CD4-positive, alpha-beta T cell treated with Interleukin-4 for 1 hour (primary cell): ENCODE data around the gene LRRC56.

Experiments
- DNase-seq, 2 donors: peaks; one replicate each; pipeline ENCODE4 v3.0.0-alpha.2; 2020 to 2022

Gene LRRC56

DNA sequence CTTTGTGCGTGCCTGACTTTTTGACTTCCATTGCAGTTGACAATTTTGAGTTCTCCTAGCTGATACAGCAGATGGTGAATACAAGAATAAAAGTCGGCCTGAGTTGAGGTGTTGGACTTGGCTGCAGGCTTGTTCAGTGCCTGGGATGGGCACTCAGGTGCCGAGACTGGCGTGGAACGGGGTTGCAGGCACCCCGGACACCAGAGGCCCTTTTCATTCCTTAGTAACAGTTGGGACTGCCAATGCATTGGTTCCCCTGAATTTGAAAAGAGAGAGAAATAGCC lies 40.2 kb downstream of the LRRC56 start:
- DNase-seq = no peak

DNA sequence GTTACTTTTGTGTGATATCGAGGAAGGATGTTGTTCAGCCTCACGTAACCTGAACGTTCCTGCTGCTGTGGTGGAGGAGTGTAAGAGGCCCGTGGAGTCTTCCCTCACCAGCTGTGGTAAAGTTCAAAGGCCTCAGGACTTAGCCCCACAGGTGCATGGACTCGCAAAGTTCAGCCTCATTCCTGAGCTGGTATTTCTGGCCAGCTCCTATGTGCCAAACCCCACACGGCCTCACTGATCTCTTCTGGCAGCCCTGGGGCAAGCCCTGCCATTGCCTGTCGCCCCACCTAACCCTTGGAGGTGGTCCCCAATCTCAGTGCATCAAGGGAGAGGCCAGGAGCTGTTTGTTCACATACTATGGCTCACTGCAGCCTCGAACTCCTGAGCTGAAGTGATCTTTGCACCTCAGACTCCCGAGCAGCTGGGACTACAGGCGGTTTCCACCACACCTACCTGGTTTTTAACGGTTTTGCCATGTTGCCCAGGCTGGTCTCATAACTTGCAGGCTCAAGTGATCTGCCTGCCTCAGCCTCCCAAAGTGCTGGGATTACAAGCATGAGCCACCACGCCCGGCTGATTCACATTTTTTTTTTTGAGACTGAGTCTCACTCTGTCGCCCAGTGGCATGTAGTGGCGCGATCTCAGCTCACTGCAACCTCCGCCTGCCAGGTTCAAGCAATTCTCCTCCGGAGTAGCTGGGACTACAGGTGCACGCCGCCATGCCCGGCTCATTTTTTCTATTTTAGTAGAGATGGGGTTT lies 41.1 kb downstream of the LRRC56 start:
- DNase-seq = no peak

DNA sequence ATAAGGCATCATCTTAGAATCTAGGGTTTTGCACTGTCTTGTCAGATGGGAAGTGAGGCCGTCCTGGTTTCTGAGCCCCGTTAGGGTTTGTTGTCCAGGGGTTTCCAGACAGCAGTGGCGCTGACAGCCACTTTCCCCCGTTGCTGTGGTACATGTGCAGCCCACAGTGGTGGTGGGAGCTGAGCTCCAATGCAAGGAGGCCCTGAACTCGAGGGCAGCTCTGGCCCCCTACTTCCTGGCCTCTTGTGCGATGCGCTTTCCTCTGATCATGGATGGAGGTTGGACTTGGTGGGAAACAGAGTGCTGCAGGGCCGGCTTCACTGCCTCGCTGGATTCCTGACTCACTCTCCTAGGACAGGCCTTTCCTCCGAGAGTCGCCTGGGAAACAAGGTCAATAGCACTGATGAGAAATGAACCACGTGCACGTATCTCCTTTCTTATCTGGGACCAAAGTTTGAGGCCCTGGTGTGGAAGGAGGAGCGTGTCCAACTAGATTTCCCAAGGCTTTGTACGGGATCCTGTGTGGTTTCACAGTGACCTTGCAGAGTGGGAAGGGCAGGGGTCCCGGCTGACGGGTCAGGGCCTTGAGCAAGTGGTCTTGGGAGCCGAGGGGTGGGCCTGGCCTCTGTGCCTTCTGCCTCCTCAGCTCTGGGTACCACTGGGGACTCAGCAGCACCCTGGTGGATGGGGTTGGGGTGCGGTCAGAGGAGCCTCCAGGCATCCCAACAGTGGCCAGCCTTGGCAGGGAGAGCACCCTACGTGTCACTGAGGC lies 42.7 kb downstream of the LRRC56 start:
- no peak for DNase-seq

DNA sequence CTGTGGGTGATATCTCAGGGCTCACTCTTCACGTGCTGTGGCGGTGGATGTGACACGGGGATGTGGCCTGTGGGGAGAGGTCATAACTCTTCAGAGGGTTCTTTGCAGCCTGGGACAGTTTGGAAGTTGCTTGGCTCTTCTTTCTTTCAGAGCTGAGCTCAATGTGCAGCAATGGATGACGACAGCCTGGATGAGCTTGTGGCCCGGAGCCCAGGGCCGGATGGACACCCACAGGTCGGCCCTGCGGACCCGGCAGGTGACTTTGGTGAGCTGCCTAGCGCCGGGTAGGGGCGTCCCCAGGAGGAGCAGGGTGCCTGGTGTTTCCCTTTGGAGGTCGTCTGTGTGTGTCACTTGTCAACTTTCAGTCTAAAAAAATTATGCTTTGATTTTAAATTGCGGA lies 44.0 kb downstream of the LRRC56 start:
- DNase-seq = no peak

GRCh38 chr11:581752-582151 lies 44.4 kb downstream of the LRRC56 start:
- DNase-seq = no peak

DNA sequence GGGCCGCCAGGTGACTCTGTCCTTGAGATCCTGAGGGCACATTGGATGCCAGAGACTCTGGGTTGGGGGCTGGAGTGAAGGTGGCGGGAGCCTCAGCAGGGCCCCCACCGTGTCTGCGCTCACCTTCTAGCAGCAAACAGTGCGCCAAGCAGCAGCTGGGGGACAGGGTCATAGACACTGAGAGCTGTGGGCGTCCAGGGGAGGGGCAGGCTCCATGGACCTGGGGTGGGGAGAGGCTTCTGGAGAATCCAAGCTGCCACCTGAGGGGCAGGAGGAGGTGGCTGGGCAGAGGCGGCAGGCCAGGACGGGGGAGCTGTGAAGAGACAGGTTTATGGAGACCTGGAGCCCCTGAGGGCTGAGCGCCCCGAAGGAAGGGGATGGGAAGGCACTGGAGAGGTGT lies 47.0 kb downstream of the LRRC56 start:
- DNase-seq = no peak

DNA sequence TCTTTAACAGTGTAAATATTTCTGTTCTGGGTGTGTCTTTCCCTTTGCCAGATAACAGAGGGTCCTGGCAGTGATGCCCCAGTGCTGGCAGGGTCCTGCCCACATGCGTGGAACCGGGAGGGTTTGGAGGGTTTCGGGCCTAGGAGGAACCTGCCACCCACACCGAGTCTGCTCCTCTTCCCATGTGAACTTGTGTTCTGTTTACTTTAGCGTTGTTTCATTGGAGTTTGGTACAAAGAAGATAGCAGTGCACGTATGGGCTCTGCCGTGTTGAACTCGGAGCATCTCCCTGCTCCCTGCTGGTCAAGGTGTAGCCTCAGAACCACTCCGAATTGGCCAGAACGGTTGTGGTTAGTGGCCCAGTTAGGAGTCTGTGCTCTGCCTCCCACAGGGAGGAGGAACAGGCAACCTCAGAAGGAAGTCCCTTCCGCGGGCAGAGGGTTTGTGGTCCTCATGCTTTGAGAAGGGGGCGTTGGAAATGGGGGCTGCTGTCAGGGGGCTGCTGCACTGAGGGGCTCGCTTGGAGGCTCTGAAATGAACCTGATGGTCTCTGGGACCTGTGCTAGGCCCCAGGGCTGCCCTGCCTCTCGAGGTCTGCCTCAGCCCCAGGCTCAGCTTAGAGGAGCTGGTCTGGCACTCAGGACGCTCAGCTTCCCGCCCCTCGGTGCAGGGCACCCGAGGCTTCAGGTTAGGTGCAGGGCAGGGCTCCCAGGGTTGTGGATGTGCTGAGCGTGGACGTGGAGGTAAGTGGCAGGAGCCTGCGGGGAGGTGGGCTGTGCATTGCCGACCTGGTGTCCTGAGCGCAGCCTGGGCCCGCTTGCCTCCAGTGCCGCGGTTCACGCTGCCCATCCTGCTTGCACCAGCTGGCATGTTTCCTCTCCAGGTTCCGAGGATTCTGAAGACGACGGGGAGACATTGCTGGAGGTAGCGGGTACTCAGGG lies 49.3 kb downstream of the LRRC56 start:
- no peak for DNase-seq

- no peak for DNase-seq
Observed at GRCh38 chr11:587546-587945, 50.2 kb downstream of the LRRC56 start.

GRCh38 chr11:587978-588380 lies 50.7 kb downstream of the LRRC56 start:
- peak; percentile 77 to 83 for DNase-seq

DNA sequence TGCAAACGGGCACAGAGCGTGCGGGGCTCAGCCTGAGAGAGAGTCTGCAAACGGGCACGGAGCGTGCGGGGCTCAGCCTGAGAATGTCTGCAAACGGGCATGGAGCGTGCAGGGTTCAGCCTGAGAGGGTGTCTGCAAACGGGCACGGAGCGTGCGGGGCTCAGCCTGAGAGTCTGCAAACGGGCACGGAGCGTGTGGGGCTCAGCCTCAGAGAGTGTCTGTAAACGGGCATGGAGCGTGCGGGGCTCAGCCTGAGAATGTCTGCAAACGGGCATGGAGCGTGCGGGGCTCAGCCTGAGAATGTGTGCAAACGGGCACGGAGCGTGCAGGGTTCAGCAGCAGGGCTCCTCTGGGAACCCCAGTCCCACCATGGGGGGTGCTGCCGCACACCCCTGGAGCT lies 52.5 kb downstream of the LRRC56 start:
- DNase-seq = no peak

DNA sequence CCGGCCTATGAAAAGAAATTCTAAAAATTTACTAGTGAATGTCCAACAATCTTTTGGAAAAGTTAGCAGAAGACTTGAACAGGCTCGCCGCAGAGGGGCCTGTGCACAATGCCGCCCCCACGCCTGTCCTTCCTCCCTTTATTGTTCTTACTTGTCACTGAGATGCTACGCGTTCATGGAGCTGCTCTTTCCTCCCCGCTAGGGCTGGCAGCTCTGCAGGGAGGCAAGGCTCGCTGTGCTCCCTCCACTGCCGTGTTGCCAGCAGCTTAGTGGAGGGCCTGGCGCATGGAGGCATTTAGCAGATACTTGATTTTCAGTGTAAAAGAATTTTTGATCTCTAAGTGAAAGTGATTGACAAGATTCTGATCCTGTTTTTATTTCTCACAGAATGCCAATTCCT lies 53.7 kb downstream of the LRRC56 start:
- DNase-seq = no peak

- no peak for DNase-seq
Observed at GRCh38 chr11:592501-592900, 55.2 kb downstream of the LRRC56 start.

DNA sequence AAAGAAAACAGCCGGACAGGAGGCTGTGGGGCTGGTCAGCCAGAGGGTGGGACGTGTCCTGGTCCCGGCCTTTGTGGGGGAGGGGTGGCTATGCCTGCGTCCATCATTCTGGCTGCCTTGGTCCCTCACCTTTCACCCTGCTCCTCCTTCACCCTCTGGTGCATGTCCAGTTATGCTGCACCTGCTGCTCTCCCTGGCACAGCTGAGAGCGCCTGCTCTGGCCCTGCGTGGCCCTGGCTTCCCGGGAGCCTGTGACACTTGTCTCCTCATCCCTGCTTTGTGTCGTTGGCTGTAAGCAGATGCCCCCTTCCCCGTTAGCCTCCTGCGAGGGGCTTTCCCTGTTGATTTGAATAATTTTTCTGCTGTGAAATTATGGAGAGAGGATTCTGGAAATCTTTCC lies 55.6 kb downstream of the LRRC56 start:
- no peak for DNase-seq

DNA sequence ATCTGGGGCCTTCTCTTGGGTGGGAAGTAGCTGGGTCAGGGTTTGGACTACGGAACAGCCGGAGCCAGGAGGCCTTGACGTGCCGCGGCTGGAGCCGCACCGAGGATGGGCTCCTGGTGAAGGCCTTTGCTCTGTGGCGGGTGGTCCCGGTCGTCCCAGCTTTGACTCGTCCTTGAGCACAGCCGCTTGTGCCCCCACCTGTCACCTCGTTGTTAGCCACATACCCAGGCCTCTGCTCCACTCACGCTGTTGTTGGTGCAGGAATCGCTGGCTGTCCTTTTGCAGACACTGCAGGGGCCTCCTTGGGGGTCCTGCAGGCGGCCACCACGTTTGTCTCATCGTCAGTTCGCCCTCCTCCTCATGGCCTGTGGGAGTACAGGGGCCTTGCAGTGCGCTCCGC lies 56.0 kb downstream of the LRRC56 start:
- no peak for DNase-seq

DNA sequence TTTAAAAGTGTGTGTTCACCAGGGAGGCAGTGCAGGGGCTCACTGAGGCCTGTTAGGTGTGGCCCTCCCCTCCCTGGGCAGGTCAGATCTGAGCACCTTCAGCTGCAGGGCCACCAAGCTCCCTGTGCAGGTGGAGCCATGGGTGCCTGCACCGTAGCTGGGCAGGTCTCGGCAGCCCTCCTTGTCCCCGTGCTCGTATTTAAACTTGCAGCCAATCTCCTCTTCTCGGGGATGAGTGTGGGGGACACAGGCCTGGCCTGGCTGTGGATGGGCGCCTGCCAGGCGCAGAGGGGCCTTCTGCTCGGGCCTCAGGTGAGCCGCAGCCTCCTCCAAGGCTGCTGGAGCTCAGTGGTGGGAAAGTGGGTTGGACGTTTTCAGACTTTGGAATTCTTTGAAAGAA lies 58.1 kb downstream of the LRRC56 start:
- no peak for DNase-seq

DNA sequence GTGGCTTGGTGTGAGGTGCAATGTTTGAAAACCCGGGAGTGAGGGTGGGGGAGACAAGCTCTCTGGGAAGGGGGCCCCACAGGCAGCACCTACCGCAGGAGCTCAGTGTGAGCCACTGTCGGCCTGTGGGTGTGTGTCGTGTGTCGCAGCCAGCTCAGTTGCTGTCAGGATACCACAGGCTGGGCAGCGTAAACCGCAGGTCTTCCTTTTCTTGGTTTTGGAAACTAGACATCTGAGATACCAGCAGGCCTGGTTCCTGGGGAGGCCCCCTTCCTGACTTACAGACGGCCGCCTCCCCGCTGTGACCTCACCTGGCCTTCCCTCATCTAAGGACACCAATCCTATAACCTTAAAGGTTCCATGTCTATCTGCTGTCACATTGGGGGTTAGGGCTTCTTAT lies 59.0 kb downstream of the LRRC56 start:
- no peak for DNase-seq

- DNase-seq = no peak
Observed at GRCh38 chr11:597166-597725, 59.9 kb downstream of the LRRC56 start.

- DNase-seq = no peak
Observed at GRCh38 chr11:598005-598680, 60.8 kb downstream of the LRRC56 start.

DNA sequence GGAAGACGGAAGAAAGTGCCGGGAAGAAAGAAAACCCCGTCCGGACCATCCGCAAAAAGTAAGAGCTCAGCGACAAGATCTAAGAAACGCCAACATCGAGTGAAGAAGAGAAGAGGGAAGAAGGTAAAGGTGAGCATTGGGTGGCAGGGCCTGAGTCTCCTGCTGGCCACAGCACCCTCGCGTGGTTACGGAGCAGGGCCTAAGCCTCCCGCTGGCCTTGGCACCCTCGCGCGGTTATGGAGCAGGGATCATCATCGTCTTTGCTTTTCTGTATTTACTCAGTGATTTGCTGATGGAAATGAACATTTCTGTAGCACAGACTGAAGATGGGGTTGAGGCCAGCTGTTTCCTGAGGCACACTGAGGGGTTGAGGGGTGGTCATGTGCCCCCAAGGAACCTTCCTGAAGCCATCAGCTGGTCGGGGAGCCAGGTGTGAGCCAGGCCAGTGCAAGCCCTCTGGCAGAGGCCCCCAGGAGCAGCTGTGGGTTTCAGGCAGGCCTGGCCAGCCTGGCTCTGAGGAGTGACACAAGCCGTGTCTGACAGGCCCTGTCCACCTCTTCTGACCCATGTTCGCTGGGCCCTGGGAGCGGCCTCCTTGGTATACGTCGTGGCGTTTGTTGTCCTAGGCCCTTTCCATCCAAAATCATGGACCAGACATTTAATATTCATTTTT lies 64.4 kb downstream of the LRRC56 start:
- no peak for DNase-seq

GRCh38 chr11:603154-603553 lies 65.8 kb downstream of the LRRC56 start:
- no peak for DNase-seq
